Brain microvascular endothelial cell (primary cell): ENCODE data around the gene LRRC56.

ENCODE experiments used
- DNase-seq: peaks from one replicate; pipeline ENCODE4 v3.0.0-alpha.2; 2020
- H3K27ac ChIP-seq: fragments of 250-450 bp; sonication (Bioruptor Pico); 2 replicates; pipeline ENCODE4 v1.5.1; 2020; ENCODE audit warnings: mild to moderate bottlenecking, moderate library complexity
- H3K27me3 ChIP-seq: fragments of 250-450 bp; sonication (Bioruptor Pico); replicated peaks from 2 replicates; pipeline ENCODE4 v1.5.1; 2020; ENCODE audit warnings: mild to moderate bottlenecking
- H3K36me3 ChIP-seq: fragments of 250-450 bp; sonication (Bioruptor Pico); replicated peaks from 2 replicates; pipeline ENCODE4 v1.5.1; 2020; ENCODE audit warnings: mild to moderate bottlenecking
- H3K4me3 ChIP-seq: 2 replicates; pipeline ENCODE4 v1.5.1; 2011; ENCODE audit warnings: low read depth, mild to moderate bottlenecking, control low read depth, low read length, moderate library complexity
- CTCF ChIP-seq: IDR thresholded peaks from 2 replicates; pipeline ENCODE4 v1.5.1; 2011; ENCODE audit warnings: low read depth, mild to moderate bottlenecking, moderate library complexity, low read length, control low read depth, inconsistent platforms; ENCODE audit errors: missing control alignments
- in situ Hi-C: cut with HindIII; loops from 2 replicates; pipeline ENCODE4 v1.10.0; 2017; ENCODE audit warnings: low sequenced_read_pairs, low pct_ligation_motif_present

The LRRC56 gene

GRCh38 chr11:494761-495536 is 42.4 kb upstream of the LRRC56 start:
- Histone ChIP-seq H3K27ac (no peak overlapping the region), H3K4me3 (no peak overlapping the region), H3K27me3 (no peaks in the 10 kb centered on the region), H3K36me3 (peaks cover 79% of the 10 kb centered on the region)
- DNase-seq = no peak
- no peak for TF ChIP-seq CTCF
- in situ Hi-C loops = no loop called here

GRCh38 chr11:495537-495931 is 41.8 kb upstream of the LRRC56 start:
- no peak for TF ChIP-seq CTCF
- no peak for DNase-seq
- peaks cover 79% of the 10 kb centered on the region for H3K36me3 ChIP-seq
- no peak overlapping the region for H3K4me3 ChIP-seq
- in situ Hi-C loops = no loop called here
- H3K27ac ChIP-seq = no peak overlapping the region
- no peaks in the 10 kb centered on the region for H3K27me3 ChIP-seq

GRCh38 chr11:496834-497564 is 40.3 kb upstream of the LRRC56 start:
- Histone ChIP-seq H3K36me3 (peaks cover 88% of the 10 kb centered on the region), H3K4me3 (no peak overlapping the region), H3K27me3 (no peaks in the 10 kb centered on the region), H3K27ac (no peak overlapping the region)
- no peak for TF ChIP-seq CTCF
- in situ Hi-C loops = no loop called here
- no peak for DNase-seq

- no peak for TF ChIP-seq CTCF
- H3K36me3 ChIP-seq = peaks cover 86% of the 10 kb centered on the region
- in situ Hi-C loops = no loop called here
- no peaks in the 10 kb centered on the region for H3K27me3 ChIP-seq
- H3K4me3 ChIP-seq = no peak overlapping the region
- no peak for DNase-seq
- no peak overlapping the region for H3K27ac ChIP-seq
Measured at GRCh38 chr11:497565-498296, 39.6 kb upstream of the LRRC56 start.

- peaks cover 78% of the 10 kb centered on the region for H3K36me3 ChIP-seq
- no peak overlapping the region for H3K4me3 ChIP-seq
- H3K27ac ChIP-seq = no peak overlapping the region
- in situ Hi-C loops = no loop called here
- H3K27me3 ChIP-seq = no peaks in the 10 kb centered on the region
- no peak for TF ChIP-seq CTCF
- no peak for DNase-seq
Measured at GRCh38 chr11:498297-499181, 38.8 kb upstream of the LRRC56 start.
